ENCODE data around the gene GPR32. TPM values are rescaled to one million over a fixed set of nuclear protein-coding genes. Genes with fewer than 3 reads are reported as not detected.

The GPR32 gene
- total and polyA plus RNA-seq, 10 of the 15 experiments (the other 5 are each of a cell fraction or from before 2014, with no cell fraction given), result not detected

DNA sequence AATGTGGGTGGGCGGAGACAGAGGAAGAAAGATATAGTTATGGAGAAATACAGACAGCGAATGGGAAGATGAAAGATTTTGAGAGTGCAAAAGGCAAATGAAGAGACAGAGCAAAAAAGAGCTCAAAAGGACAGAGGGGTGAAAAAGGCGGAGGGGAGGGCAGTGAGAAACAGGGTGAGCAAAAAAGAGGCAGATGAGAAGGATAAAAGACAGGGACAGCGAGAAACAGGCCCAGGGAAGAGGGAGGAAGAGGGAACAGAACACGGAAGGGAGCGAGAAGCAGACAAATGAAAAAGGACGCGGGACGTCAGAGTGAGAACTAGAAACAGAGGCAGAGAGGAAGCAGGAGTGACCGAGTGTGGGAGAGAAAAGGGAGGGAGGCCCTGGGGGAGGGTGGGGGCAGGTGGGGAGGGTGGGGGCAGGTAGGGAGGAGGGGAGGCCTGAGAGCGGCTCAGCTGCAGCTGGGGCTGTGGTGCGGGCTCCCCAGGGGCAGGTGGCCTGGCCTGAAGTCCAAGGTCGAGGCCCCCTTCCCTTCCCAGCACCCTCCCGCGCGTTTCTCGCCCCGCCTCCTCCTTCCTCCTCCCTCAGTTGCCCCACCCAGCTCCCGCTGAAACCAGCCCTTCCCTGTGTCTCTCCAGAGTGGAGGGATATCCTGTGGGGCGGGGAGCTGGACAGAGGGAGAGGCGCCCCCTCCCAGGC, 50.4 kb downstream of the GPR32 start:
- ChIA-PET POLR2A (interaction anchor here (0.6 to 2.9 kb wide), 10 partner anchors 11 to 505 kb away, joined by 3 to 19 read pairs (median 3); no protein-coding TSS in a partner anchor), SMC1A (ENCODE audit: uncharacterized antibody, unreplicated experiment) (interaction anchor here (0.5 to 4.6 kb wide), 9 partner anchors 13 to 102 kb away, joined by 3 to 16 read pairs (median 4); no protein-coding TSS in a partner anchor), RAD21 (ENCODE audit: unreplicated experiment) (interaction anchor here (0.7 to 2.4 kb wide), 10 partner anchors 17 to 492 kb away, joined by 3 to 11 read pairs (median 4); partner anchors contain the start of gene KCNC3), CTCF (interaction anchor here (0.6 to 2.7 kb wide), 8 partner anchors 9 to 101 kb away, joined by 3 to 15 read pairs (median 5); no protein-coding TSS in a partner anchor)
- intact Hi-C loops (cut with micrococcal nuclease; ENCODE audit: unreplicated experiment) (no loop called here), in situ Hi-C loops (cut with MboI) (no loop called here)
- Histone ChIP-seq H3K4me2 (ENCODE audit: control insufficient read depth, insufficient read depth) (peak overlapping the region; percentile 84), H3K9ac (ENCODE audit: control insufficient read depth, insufficient read depth, low read length) (peak overlapping the region; percentile 22; the same call in 1 of the 2 replicates), H2AFZ (ENCODE audit: control insufficient read depth, low read depth, low read length) (peak overlapping the region; percentile 67), H3K9me3 (replicated peaks; ENCODE audit: control insufficient read depth, insufficient read depth, low read length) (no peaks in the 10 kb centered on the region), H4K20me1 (ENCODE audit: control insufficient read depth, insufficient read depth) (no peaks in the 10 kb centered on the region), H3K4me3 (peak overlapping the region; percentile 97), H3K4me1 (ENCODE audit: control insufficient read depth, insufficient read depth, low read length) (peaks cover 36% of the 10 kb centered on the region), H3K36me3 (ENCODE audit: control insufficient read depth in 2 of 2, insufficient read depth in 2 of 2, low read length in 1 of 2) (no peaks in the 10 kb centered on the region), H3K79me2 (ENCODE audit: control insufficient read depth, insufficient read depth, low read length) (peaks cover 4% of the 10 kb centered on the region), H3K27me3 (replicated peaks in 1 of 2; ENCODE audit: control insufficient read depth in 2 of 2, insufficient read depth in 2 of 2, low read length in 1 of 2) (no peaks in the 10 kb centered on the region), H3K27ac (ENCODE audit: control insufficient read depth, insufficient read depth) (peak overlapping the region; percentile 41)
- FAIRE-seq (peak; percentile 57), DNase-seq (ENCODE audit: low read depth, low spot score) (peak; percentile 21), ATAC-seq (peak; percentile 7)
- BruUV-seq (replicated peaks), result no TSS peak
- WGBS (ENCODE audit: insufficient coverage, insufficient replicate concordance, low lambda C conversion rate, missing lambda C conversion rate), result 4% methylated on average over 6 of the region's 21 CpGs
- TF ChIP-seq POU2F2 (IDR thresholded peaks at IDR 0.05; ENCODE audit: borderline replicate concordance, low read depth, low read length) (no peak), TCF12 (IDR thresholded peaks at IDR 0.05; ENCODE audit: low read depth, low read length) (peak; percentile 92), POLR2A (IDR thresholded peaks at IDR 0.05; ENCODE audit: low read depth, low read length) (peak; percentile 45), ESRRA (IDR thresholded peaks at IDR 0.05; ENCODE audit: low read length) (no peak), DPF2 (IDR thresholded peaks at IDR 0.05) (peak; percentile 67; the same call in 1 of the 2 replicates), TAF1 (IDR thresholded peaks at IDR 0.05; ENCODE audit: borderline replicate concordance, low read depth, low read length) (no peak), CEBPB (IDR thresholded peaks at IDR 0.05; ENCODE audit: borderline replicate concordance in 1 of 2, low read depth in 2 of 2, low read length in 2 of 2) (no peak), GABPA (IDR thresholded peaks at IDR 0.05; ENCODE audit: low read depth) (no peak), SMAD1 (IDR thresholded peaks at IDR 0.05; ENCODE audit: low read depth, partially characterized antibody) (peak; percentile 81), TCF3 (IDR thresholded peaks at IDR 0.05; ENCODE audit: borderline replicate concordance, insufficient read depth, low read depth, low read length) (peak; percentile 75; the same call in 1 of the 2 replicates)
- TF ChIP-seq, protein P1, sequence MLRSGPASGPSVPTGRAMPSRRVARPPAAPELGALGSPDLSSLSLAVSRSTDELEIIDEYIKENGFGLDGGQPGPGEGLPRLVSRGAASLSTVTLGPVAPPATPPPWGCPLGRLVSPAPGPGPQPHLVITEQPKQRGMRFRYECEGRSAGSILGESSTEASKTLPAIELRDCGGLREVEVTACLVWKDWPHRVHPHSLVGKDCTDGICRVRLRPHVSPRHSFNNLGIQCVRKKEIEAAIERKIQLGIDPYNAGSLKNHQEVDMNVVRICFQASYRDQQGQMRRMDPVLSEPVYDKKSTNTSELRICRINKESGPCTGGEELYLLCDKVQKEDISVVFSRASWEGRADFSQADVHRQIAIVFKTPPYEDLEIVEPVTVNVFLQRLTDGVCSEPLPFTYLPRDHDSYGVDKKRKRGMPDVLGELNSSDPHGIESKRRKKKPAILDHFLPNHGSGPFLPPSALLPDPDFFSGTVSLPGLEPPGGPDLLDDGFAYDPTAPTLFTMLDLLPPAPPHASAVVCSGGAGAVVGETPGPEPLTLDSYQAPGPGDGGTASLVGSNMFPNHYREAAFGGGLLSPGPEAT (IDR thresholded peaks at IDR 0.05; ENCODE audit: low read depth), result peak; percentile 59; the same call in 1 of the 2 replicates
- TF ChIP-seq, protein P2, sequence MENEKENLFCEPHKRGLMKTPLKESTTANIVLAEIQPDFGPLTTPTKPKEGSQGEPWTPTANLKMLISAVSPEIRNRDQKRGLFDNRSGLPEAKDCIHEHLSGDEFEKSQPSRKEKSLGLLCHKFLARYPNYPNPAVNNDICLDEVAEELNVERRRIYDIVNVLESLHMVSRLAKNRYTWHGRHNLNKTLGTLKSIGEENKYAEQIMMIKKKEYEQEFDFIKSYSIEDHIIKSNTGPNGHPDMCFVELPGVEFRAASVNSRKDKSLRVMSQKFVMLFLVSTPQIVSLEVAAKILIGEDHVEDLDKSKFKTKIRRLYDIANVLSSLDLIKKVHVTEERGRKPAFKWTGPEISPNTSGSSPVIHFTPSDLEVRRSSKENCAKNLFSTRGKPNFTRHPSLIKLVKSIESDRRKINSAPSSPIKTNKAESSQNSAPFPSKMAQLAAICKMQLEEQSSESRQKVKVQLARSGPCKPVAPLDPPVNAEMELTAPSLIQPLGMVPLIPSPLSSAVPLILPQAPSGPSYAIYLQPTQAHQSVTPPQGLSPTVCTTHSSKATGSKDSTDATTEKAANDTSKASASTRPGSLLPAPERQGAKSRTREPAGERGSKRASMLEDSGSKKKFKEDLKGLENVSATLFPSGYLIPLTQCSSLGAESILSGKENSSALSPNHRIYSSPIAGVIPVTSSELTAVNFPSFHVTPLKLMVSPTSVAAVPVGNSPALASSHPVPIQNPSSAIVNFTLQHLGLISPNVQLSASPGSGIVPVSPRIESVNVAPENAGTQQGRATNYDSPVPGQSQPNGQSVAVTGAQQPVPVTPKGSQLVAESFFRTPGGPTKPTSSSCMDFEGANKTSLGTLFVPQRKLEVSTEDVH (IDR thresholded peaks at IDR 0.05; ENCODE audit: low read depth, partially characterized antibody), result no peak
- TF ChIP-seq, protein P3, sequence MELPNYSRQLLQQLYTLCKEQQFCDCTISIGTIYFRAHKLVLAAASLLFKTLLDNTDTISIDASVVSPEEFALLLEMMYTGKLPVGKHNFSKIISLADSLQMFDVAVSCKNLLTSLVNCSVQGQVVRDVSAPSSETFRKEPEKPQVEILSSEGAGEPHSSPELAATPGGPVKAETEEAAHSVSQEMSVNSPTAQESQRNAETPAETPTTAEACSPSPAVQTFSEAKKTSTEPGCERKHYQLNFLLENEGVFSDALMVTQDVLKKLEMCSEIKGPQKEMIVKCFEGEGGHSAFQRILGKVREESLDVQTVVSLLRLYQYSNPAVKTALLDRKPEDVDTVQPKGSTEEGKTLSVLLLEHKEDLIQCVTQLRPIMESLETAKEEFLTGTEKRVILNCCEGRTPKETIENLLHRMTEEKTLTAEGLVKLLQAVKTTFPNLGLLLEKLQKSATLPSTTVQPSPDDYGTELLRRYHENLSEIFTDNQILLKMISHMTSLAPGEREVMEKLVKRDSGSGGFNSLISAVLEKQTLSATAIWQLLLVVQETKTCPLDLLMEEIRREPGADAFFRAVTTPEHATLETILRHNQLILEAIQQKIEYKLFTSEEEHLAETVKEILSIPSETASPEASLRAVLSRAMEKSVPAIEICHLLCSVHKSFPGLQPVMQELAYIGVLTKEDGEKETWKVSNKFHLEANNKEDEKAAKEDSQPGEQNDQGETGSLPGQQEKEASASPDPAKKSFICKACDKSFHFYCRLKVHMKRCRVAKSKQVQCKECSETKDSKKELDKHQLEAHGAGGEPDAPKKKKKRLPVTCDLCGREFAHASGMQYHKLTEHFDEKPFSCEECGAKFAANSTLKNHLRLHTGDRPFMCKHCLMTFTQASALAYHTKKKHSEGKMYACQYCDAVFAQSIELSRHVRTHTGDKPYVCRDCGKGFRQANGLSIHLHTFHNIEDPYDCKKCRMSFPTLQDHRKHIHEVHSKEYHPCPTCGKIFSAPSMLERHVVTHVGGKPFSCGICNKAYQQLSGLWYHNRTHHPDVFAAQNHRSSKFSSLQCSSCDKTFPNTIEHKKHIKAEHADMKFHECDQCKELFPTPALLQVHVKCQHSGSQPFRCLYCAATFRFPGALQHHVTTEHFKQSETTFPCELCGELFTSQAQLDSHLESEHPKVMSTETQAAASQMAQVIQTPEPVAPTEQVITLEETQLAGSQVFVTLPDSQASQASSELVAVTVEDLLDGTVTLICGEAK (IDR thresholded peaks at IDR 0.05; ENCODE audit: borderline replicate concordance), result peak; percentile 17; the same call in 1 of the 2 replicates

Measured in GM12878 (cell line).